ENCODE data around the gene TMEM97. TPM values are rescaled to one million over a fixed set of nuclear protein-coding genes. Genes with fewer than 3 reads are reported as not detected.

Gene TMEM97
- total and polyA plus RNA-seq, 11 donors, result 1.4 to 7.9 (median 3.3) TPM

- Histone ChIP-seq H3K4me3 (no peak overlapping the region), H3K27me3 (no peaks in the 10 kb centered on the region), H3K9me3 (no peaks in the 10 kb centered on the region), H3K27ac (no peak overlapping the region), H3K4me1 (peaks cover 0 to 22% (median 15%) of the 10 kb centered on the region in 12 donors), H3K36me3 (no peaks in the 10 kb centered on the region)
- ATAC-seq (no peak), DNase-seq (no peak)
- intact Hi-C loops (cut with DNase I), result loop anchor here in 1 of 10 donors (10.0 kb wide), 1 partner anchor 57 kb away; the partner anchor contains the start of genes SARM1 and VTN
- TF ChIP-seq POLR2A (IDR thresholded peaks at IDR 0.05) (no peak), CTCF (IDR thresholded peaks at IDR 0.05) (no peak)
- WGBS, 4 donors, result 82 to 87% (median 83%) methylated on average over 21 of the region's 21 CpGs
Measured at GRCh38 chr17:28317099-28317965, 1.7 kb upstream of the TMEM97 start.

DNA sequence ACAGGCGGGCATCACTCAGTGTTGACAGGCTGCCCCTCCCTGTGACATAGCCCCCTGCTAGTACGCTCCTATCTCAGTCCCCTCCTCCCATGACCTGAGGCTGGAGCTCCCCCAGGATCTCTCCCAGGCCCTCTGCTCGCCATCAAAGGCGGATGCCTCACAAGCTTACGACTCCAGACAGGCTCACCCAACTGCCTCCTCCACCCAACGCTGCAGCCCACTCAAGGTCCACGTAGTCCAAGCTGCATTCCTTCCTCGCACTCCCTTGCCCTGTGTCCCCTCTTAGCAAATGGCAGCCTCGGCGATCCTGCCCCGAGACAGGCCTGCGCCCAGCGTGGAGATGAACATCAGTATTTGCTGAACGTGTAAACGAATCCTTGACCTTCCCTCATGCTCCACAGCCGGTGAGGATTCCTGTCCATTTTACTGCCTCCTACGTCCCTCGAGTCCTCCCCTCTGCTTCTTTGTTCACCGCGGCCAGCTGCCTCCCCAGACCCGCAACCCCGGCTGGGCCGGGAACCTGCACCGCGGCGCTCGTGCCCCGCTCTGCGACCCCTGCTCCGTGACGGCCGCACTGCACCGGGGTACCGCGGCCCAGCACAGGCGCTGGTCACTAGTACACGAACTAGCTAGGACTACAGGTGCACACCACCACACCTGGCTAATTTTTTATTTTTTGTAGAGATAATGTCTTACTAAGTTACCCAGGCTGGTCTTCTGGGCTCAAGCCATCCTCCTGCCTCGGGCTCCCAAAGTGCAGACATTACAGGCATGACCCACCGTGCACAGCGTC lies 838 bp upstream of the TMEM97 start:
- Histone ChIP-seq H3K4me1 (peaks cover 0 to 22% (median 15%) of the 10 kb centered on the region in 12 donors), H3K27me3 (no peaks in the 10 kb centered on the region), H3K27ac (peak overlapping the region in 3 of 12 donors; percentile 16 to 63 (median 56)), H3K4me3 (peak overlapping the region; percentile 19 to 82 (median 64)), H3K36me3 (no peaks in the 10 kb centered on the region), H3K9me3 (no peaks in the 10 kb centered on the region)
- TF ChIP-seq POLR2A (IDR thresholded peaks at IDR 0.05) (no peak), CTCF (IDR thresholded peaks at IDR 0.05) (no peak)
- intact Hi-C loops (cut with DNase I), result loop anchor here in 1 of 10 donors (10.0 kb wide), 1 partner anchor 57 kb away; the partner anchor contains the start of genes SARM1 and VTN
- ATAC-seq, result peak in 1 of 4 donors; percentile 4
- no peak for DNase-seq
- 11 to 15% (median 12%) methylated on average over 39 to 40 of the region's 40 CpGs for WGBS, 4 donors

- 2 to 5% (median 3%) methylated on average over 7 of the region's 7 CpGs for WGBS, 4 donors
- Histone ChIP-seq H3K4me3 (peak overlapping the region; percentile 28 to 82 (median 64)), H3K27ac (peak overlapping the region in 5 of 12 donors; percentile 9 to 65 (median 56)), H3K27me3 (no peaks in the 10 kb centered on the region), H3K36me3 (no peaks in the 10 kb centered on the region), H3K9me3 (no peaks in the 10 kb centered on the region), H3K4me1 (peaks cover 0 to 22% (median 15%) of the 10 kb centered on the region in 12 donors)
- DNase-seq (no peak), ATAC-seq (no peak)
- intact Hi-C loops (cut with DNase I), result loop anchor here in 3 of 10 donors (1.0 to 10.0 kb wide), 2 partner anchors 16 to 55 kb away; partner anchors contain the start of genes IFT20 (in 2 of the 3), TNFAIP1 (in 2 of the 3), SARM1 (in 1 of the 3) and VTN (in 1 of the 3)
- no peak for TF ChIP-seq POLR2A (IDR thresholded peaks at IDR 0.05)
- TF ChIP-seq CTCF (IDR thresholded peaks at IDR 0.05), result no peak
Measured at GRCh38 chr17:28319598-28319935, 567 bp downstream of the TMEM97 start.

Data from heart left ventricle (tissue), 16 donors.